BLaER1 (cell line): ENCODE results near the gene SLC13A4.
"Not testable (repeated sequence)": the region's sequence is repeated elsewhere in the genome, so short reads cannot be mapped to it uniquely, and the experiment has no call there.

ENCODE experiments used
- H3K27ac ChIP-seq: shearing (Covaris generic); formaldehyde crosslinking; 2 replicates; pipeline ENCODE4 v1.8.1; 2022
- H3K27me3 ChIP-seq: shearing (Covaris generic); formaldehyde crosslinking; 2 replicates; pipeline ENCODE4 v1.8.1; 2022
- H3K36me3 ChIP-seq: shearing (Covaris generic); formaldehyde crosslinking; 2 replicates; pipeline ENCODE4 v1.8.1; 2022
- H3K4me1 ChIP-seq: shearing (Covaris generic); formaldehyde crosslinking; 2 replicates; pipeline ENCODE4 v1.8.1; 2022
- H3K4me2 ChIP-seq: shearing (Covaris generic); formaldehyde crosslinking; 2 replicates; pipeline ENCODE4 v1.8.1; 2022
- H3K4me3 ChIP-seq: shearing (Covaris generic); formaldehyde crosslinking; 2 replicates; pipeline ENCODE4 v1.8.1; 2022
- H3K9ac ChIP-seq: shearing (Covaris generic); formaldehyde crosslinking; 2 replicates; pipeline ENCODE4 v1.8.1; 2022
- H3K9me3 ChIP-seq: shearing (Covaris generic); formaldehyde crosslinking; 2 replicates; pipeline ENCODE4 v1.8.1; 2022
- H4K20me1 ChIP-seq: shearing (Covaris generic); formaldehyde crosslinking; 2 replicates; pipeline ENCODE4 v1.8.1; 2022
- Cebpa-rat ChIP-seq: shearing (Covaris generic); IDR thresholded peaks from 2 replicates; pipeline ENCODE4 v1.8.1; 2022

Gene SLC13A4

DNA sequence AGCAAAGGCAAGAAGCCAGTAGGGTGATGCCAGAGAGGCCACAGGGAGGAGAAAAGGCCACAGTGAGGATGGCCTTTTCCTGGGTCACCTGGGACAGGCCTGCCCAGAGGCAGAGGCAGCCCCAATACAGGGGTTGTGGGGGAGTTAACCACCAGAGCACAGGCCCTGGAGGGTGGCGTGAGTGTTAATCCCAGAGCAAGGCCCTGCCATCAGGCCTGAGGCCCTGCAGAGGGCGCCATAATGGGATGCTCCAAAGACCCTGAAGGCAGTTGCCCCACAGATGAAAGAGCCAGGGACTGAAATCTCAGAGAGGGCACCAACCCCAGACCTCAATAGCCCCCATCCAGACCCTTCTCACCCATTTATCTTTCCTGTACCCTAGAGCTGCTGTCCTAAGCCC lies 23.9 kb downstream of the SLC13A4 start:
- no peak overlapping the region for H3K4me3 ChIP-seq
- H3K9me3 ChIP-seq = no peaks in the 10 kb centered on the region
- no peak for TF ChIP-seq Cebpa-rat
- H3K4me1 ChIP-seq = no peaks in the 10 kb centered on the region
- no peaks in the 10 kb centered on the region for H4K20me1 ChIP-seq
- H3K4me2 ChIP-seq = no peak overlapping the region
- H3K27ac ChIP-seq = no peak overlapping the region
- no peak overlapping the region for H3K9ac ChIP-seq
- no peaks in the 10 kb centered on the region for H3K27me3 ChIP-seq
- H3K36me3 ChIP-seq = no peaks in the 10 kb centered on the region

DNA sequence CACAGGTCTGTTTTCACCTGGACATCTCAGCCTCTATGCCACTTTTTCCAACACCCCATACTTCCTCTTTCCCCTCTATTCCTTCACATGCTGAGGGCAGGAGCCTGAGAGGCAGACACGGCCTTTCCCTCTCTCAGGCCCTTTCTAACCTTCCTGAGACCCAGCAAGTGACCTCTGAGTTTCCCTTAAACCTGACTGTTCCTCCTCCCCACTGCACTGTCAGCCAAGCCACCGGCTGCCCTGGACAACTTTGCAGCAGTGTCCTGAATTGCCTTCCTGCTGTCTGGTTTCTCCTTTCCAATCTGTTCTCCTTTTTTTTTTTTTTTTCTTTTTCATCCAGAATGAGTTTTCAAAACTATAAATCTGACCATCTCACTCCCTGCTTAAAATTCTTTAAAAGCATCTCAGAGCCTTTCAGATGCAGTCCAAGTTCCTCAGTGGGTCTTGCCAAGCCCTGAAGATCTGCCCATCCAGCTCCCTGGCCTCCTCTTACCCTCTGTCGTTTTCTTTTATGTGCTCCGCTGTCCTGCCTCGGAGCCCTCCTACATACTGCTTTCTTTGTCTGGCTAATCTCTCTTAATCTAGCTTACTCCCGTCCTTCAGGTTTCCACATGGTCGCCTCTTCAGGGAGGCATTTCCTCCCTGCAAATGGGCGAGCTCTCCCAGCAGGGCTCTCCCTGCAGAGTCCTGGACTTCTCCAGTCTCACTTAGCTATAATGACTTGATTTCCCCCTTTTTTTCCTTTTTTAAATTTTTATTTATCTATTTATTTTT lies 30.5 kb downstream of the SLC13A4 start:
- Histone ChIP-seq H3K36me3 (no peaks in the 10 kb centered on the region), H3K4me1 (peaks cover 13% of the 10 kb centered on the region), H3K4me2 (no peak overlapping the region), H3K27me3 (no peaks in the 10 kb centered on the region), H3K9me3 (no peaks in the 10 kb centered on the region), H3K9ac (no peak overlapping the region), H4K20me1 (no peaks in the 10 kb centered on the region), H3K27ac (no peak overlapping the region), H3K4me3 (no peak overlapping the region)
- TF ChIP-seq Cebpa-rat = no peak

GRCh38 chr7:135693558-135693957 lies 34.4 kb downstream of the SLC13A4 start:
- Histone ChIP-seq H3K9me3 (no peaks in the 10 kb centered on the region), H3K9ac (no peak overlapping the region)
- no peak for TF ChIP-seq Cebpa-rat

DNA sequence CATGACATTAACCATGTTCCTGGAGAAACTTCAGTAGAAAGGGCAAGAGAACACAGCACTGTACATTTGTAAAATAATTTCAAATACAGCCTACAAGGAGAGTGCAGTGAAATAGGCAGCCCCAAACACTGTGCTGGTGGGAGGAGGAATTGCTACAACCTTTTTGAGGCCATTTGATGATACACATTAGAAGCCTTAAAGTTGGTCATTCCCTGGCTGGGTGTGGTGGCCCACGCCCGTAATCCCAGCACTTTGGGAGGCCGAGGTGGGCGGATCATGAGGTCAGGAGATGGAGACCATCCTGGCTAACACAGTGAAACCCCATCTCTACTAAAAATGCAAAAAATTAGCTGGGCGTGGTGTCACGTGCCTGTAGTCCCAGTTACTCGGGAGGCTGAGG lies 35.4 kb downstream of the SLC13A4 start:
- not testable (repeated sequence) for H3K4me3 ChIP-seq, H3K27me3 ChIP-seq, H3K27ac ChIP-seq, H3K9ac ChIP-seq, H3K4me2 ChIP-seq, H3K36me3 ChIP-seq, H4K20me1 ChIP-seq, H3K9me3 ChIP-seq
- peaks cover 12% of the 10 kb centered on the region for H3K4me1 ChIP-seq

More at GRCh38 chr7:135693558-135693957, 34.4 kb downstream of the SLC13A4 start:
- H3K4me2 ChIP-seq = no peak overlapping the region
- H3K36me3 ChIP-seq = 0 out of 2 replicates have a peak, but pooled peaks cover 9% of the 10 kb centered on the region
- H3K27ac ChIP-seq = no peak overlapping the region
- no peaks in the 10 kb centered on the region for H4K20me1 ChIP-seq
- H3K27me3 ChIP-seq = no peaks in the 10 kb centered on the region
- H3K4me3 ChIP-seq = no peak overlapping the region
- H3K4me1 ChIP-seq = peaks cover 13% of the 10 kb centered on the region

DNA sequence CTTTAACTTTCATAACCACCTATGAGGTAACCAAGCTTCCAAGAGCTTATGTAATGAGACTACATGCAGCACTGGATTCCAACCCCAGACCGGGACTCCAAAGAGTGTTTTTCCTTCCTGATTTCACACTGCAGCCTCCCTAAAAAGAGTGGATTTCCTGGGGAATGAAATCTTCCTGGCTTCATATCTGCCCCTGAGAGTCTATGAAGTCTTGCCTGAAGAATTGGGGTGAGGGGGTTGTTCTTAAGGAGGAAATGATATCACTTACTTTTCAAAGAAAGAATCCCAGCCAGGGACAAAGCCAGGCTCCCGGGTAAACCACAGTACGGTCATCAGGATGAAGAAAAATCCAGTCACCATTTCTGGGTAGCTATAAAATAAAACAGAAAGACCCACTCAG lies 35.9 kb downstream of the SLC13A4 start:
- TF ChIP-seq Cebpa-rat = no peak
- Histone ChIP-seq H3K36me3 (0 out of 2 replicates have a peak, but pooled peaks cover 9% of the 10 kb centered on the region), H3K9me3 (no peaks in the 10 kb centered on the region), H3K27ac (no peak overlapping the region), H4K20me1 (no peaks in the 10 kb centered on the region), H3K9ac (no peak overlapping the region), H3K4me2 (no peak overlapping the region), H3K4me3 (no peak overlapping the region), H3K4me1 (peaks cover 7% of the 10 kb centered on the region), H3K27me3 (no peaks in the 10 kb centered on the region)

DNA sequence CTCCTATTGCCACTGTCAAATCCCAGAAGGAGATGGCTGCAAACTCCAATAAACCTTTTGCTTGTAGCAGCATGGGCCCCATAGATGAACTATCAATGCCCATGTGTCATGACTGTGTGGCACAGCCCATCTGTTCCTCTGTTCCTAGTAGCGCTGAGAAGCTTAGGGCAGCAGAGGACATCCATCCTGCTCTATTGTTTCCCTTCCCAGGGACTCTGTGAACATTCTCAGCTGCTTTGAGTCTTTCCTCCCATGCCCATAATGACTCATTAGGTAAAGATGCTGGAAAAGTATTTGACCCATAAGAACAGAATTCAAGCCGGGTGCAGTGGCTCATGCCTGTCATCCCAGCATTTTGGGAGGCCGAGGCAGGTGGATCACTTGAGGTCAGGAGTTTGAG lies 37.4 kb downstream of the SLC13A4 start:
- no peaks in the 10 kb centered on the region for H3K4me1 ChIP-seq
- no peak overlapping the region for H3K27ac ChIP-seq
- H3K9me3 ChIP-seq = no peaks in the 10 kb centered on the region
- no peaks in the 10 kb centered on the region for H3K27me3 ChIP-seq
- H3K36me3 ChIP-seq = 0 out of 2 replicates have a peak, but pooled peaks cover 9% of the 10 kb centered on the region
- no peak overlapping the region for H3K9ac ChIP-seq
- H3K4me2 ChIP-seq = no peak overlapping the region
- H3K4me3 ChIP-seq = no peak overlapping the region
- no peaks in the 10 kb centered on the region for H4K20me1 ChIP-seq
- TF ChIP-seq Cebpa-rat = no peak

DNA sequence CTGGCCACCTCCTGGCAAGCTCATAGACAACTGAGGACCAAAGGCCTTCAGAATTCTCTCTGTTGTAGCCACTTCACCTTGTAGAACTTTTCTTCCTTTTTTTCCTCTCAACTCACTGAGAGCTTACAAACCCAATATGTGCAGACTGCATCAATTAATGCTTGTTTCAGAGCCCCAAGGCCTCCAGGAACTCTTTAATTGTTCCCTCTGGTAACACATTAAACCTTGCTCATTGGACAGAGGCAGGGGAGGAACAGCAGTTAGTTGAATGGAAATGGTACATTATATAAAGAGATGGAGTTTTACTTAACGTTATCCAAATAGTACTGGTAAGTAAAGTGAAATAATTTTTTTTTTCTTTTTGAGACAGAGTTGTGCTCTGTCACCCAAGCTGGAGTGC lies 40.5 kb downstream of the SLC13A4 start:
- Histone ChIP-seq H3K9ac (no peak overlapping the region), H3K4me1 (no peaks in the 10 kb centered on the region), H3K4me2 (no peak overlapping the region), H3K27me3 (no peaks in the 10 kb centered on the region), H3K9me3 (no peaks in the 10 kb centered on the region), H4K20me1 (peaks cover 6% of the 10 kb centered on the region; the same call in 1 of the 2 replicates), H3K27ac (no peak overlapping the region), H3K36me3 (0 out of 2 replicates have a peak, but pooled peaks cover 9% of the 10 kb centered on the region), H3K4me3 (no peak overlapping the region)
- TF ChIP-seq Cebpa-rat = no peak

GRCh38 chr7:135685306-135686084 lies 42.5 kb downstream of the SLC13A4 start:
- Histone ChIP-seq H3K27ac (no peak overlapping the region), H3K4me1 (no peaks in the 10 kb centered on the region), H3K9ac (no peak overlapping the region)

DNA sequence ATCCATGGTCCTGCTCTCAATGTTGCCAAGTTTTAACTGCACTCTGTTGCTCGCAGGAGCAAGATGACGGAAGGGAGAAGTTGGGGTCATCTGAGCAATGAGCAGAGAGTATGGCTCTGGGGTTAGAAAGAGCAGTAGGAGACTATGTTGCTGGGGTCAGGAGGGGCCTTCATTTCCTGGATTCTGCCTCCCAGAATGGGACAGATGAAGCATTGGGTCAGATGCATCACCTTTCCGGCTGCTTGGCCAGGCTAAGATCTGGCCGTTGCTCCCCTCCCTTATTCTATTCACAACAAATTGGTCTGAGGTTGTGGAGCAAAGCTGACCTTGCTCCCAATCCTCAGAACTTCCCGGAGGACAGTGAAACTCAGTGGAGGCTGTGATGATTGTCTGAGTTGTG lies 43.3 kb downstream of the SLC13A4 start:
- H3K36me3 ChIP-seq = peaks cover 27% of the 10 kb centered on the region
- no peak overlapping the region for H3K9ac ChIP-seq
- H3K4me1 ChIP-seq = no peaks in the 10 kb centered on the region
- TF ChIP-seq Cebpa-rat = no peak
- peaks cover 6% of the 10 kb centered on the region; the same call in 1 of the 2 replicates for H4K20me1 ChIP-seq
- no peaks in the 10 kb centered on the region for H3K27me3 ChIP-seq
- H3K4me3 ChIP-seq = no peak overlapping the region
- no peak overlapping the region for H3K27ac ChIP-seq
- H3K4me2 ChIP-seq = no peak overlapping the region
- no peaks in the 10 kb centered on the region for H3K9me3 ChIP-seq

More at GRCh38 chr7:135685306-135686084, 42.5 kb downstream of the SLC13A4 start:
- no peak overlapping the region for H3K4me2 ChIP-seq
- no peak for TF ChIP-seq Cebpa-rat
- peaks cover 6% of the 10 kb centered on the region; the same call in 1 of the 2 replicates for H4K20me1 ChIP-seq
- peaks cover 19% of the 10 kb centered on the region; the same call in 1 of the 2 replicates for H3K36me3 ChIP-seq
- no peaks in the 10 kb centered on the region for H3K9me3 ChIP-seq
- H3K27me3 ChIP-seq = no peaks in the 10 kb centered on the region
- H3K4me3 ChIP-seq = no peak overlapping the region

DNA sequence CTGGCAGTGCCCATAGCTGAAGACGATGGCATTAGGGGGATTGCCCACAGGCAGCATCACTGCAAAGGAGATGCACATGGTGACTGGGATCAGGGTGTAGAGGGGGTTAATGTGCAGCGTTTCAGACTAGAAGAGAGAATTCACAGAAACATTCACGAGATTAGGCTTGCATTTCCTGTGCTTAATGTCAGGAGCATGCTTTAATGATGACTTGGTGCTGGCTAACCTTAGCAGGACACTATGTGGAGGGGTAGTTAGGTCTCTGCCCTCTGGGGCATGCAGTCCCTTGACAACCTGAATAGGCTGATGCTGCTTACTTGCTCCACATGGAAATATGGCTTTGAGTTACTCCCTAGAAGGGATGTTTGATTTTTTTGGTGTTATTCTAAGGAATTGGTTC lies 43.9 kb downstream of the SLC13A4 start:
- H3K4me2 ChIP-seq = no peak overlapping the region
- TF ChIP-seq Cebpa-rat = no peak
- H3K27me3 ChIP-seq = no peaks in the 10 kb centered on the region
- no peak overlapping the region for H3K9ac ChIP-seq
- H4K20me1 ChIP-seq = peaks cover 6% of the 10 kb centered on the region; the same call in 1 of the 2 replicates
- H3K36me3 ChIP-seq = peaks cover 28% of the 10 kb centered on the region
- no peak overlapping the region for H3K4me3 ChIP-seq
- no peak overlapping the region for H3K27ac ChIP-seq
- no peaks in the 10 kb centered on the region for H3K4me1 ChIP-seq
- H3K9me3 ChIP-seq = no peaks in the 10 kb centered on the region
